Fibroblast of the aortic adventitia (primary cell): Measurements from ENCODE around the gene ZNF467. TPM values are rescaled to one million over a fixed set of nuclear protein-coding genes. Genes with fewer than 3 reads are reported as not detected.

Source experiments
- DNase-seq: peaks from one replicate; pipeline ENCODE4 v3.0.0-alpha.2; 2010; ENCODE audit warnings: low read depth
- H3K4me3 ChIP-seq: 2 replicates; pipeline ENCODE4 v1.5.1; 2011; ENCODE audit warnings: low read depth, mild to moderate bottlenecking, control low read depth, low read length, moderate library complexity
- total RNA-seq: library from RNA; depleted of rRNA; stranded (reverse); fragments of >200 nt; gene quantifications from 2 replicates; pipeline ENCODE4 v1.2.3, GENCODE V29; 2012; ENCODE audit warnings: low replicate concordance
- TF ChIP-seq, protein P1 (sequence below): IDR thresholded peaks from 2 replicates; pipeline ENCODE4 v1.5.1; 2011; ENCODE audit warnings: mild to moderate bottlenecking, low read length, control low read depth, inconsistent platforms; ENCODE audit not compliant: insufficient read depth

The ZNF467 gene
- total RNA-seq, 1 donor, result 0.27 TPM

- TF ChIP-seq, protein P1, sequence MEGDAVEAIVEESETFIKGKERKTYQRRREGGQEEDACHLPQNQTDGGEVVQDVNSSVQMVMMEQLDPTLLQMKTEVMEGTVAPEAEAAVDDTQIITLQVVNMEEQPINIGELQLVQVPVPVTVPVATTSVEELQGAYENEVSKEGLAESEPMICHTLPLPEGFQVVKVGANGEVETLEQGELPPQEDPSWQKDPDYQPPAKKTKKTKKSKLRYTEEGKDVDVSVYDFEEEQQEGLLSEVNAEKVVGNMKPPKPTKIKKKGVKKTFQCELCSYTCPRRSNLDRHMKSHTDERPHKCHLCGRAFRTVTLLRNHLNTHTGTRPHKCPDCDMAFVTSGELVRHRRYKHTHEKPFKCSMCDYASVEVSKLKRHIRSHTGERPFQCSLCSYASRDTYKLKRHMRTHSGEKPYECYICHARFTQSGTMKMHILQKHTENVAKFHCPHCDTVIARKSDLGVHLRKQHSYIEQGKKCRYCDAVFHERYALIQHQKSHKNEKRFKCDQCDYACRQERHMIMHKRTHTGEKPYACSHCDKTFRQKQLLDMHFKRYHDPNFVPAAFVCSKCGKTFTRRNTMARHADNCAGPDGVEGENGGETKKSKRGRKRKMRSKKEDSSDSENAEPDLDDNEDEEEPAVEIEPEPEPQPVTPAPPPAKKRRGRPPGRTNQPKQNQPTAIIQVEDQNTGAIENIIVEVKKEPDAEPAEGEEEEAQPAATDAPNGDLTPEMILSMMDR, result no peak
- no peak for DNase-seq
- no peak overlapping the region for H3K4me3 ChIP-seq
These were observed 27.7 kb upstream of the ZNF467 start for GRCh38 chr7:149801002-149801566.

DNA sequence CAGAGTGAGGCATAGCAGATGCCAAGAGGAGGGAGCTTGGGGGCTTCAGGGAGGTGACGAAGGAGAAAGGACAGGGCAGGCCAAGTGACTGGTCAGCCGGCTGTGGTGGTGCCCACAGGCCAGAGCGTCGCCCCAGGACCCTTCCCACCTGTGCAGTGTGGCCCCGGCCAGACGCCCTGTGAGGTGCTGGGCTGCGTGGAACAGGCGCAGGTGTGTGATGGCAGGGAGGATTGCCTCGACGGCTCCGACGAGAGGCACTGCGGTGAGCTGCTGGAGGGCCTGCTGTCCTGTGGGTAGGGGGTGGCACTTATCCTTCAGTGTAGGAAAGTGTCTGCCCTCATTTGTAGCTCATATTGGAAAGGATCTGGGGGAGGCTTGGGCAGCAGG lies 26.8 kb upstream of the ZNF467 start:
- DNase-seq, result no peak
- TF ChIP-seq, protein P1, result no peak
- H3K4me3 ChIP-seq, result no peak overlapping the region

GRCh38 chr7:149799397-149800168 lies 26.2 kb upstream of the ZNF467 start:
- TF ChIP-seq, protein P1, result no peak
- no peak overlapping the region for H3K4me3 ChIP-seq
- DNase-seq, result no peak

- TF ChIP-seq, protein P1, result no peak
- no peak for DNase-seq
- no peak overlapping the region for H3K4me3 ChIP-seq
These were observed 24.4 kb upstream of the ZNF467 start for GRCh38 chr7:149797771-149798170.

DNA sequence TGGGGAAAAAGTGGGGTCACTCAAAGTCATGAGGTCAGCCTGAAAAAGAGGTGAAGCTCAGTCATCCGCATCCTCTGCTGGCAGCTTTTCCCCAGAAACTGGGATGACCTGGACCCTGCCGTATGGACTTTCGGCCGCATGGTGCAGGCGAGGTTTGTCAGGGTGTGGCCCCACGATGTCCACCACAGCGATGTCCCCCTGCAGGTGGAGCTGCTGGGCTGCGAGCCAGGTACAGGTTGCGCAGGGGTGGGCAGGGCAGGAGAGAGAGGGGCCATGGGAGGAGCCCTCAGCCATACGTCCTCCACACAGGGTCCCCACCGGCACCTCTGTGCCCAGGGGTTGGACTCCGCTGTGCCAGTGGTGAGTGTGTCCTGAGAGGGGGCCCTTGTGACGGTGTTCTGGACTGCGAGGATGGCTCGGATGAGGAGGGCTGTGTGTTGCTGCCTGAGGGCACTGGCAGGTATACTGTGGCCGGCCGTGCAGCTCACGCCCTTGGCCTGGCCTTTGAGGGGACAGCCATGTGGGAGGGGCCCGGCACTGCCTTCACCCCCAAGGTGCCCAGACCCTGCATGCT lies 23.0 kb upstream of the ZNF467 start:
- no peak overlapping the region for H3K4me3 ChIP-seq
- TF ChIP-seq, protein P1, result no peak
- DNase-seq, result no peak

GRCh38 chr7:149795126-149795525 lies 21.7 kb upstream of the ZNF467 start:
- H3K4me3 ChIP-seq, result no peak overlapping the region
- TF ChIP-seq, protein P1, result no peak
- no peak for DNase-seq
